M059J (cell line): ENCODE results near the gene OXTR. TPM values are rescaled to one million over a fixed set of nuclear protein-coding genes. Genes with fewer than 3 reads are reported as not detected.

Experiments used
- DNase-seq: peaks from one replicate; pipeline ENCODE4 v3.0.0-alpha.2; 2012; ENCODE audit warnings: low read depth
- total RNA-seq: library from RNA; depleted of rRNA; stranded (reverse); fragments of >200 nt; shearing (Covaris generic); gene quantifications from 2 replicates; pipeline ENCODE4 v1.2.3, GENCODE V29; 2014; rRNA removed

OXTR gene
- total RNA-seq, 1 experiment from 2014 or later, result 68.4 TPM

DNA sequence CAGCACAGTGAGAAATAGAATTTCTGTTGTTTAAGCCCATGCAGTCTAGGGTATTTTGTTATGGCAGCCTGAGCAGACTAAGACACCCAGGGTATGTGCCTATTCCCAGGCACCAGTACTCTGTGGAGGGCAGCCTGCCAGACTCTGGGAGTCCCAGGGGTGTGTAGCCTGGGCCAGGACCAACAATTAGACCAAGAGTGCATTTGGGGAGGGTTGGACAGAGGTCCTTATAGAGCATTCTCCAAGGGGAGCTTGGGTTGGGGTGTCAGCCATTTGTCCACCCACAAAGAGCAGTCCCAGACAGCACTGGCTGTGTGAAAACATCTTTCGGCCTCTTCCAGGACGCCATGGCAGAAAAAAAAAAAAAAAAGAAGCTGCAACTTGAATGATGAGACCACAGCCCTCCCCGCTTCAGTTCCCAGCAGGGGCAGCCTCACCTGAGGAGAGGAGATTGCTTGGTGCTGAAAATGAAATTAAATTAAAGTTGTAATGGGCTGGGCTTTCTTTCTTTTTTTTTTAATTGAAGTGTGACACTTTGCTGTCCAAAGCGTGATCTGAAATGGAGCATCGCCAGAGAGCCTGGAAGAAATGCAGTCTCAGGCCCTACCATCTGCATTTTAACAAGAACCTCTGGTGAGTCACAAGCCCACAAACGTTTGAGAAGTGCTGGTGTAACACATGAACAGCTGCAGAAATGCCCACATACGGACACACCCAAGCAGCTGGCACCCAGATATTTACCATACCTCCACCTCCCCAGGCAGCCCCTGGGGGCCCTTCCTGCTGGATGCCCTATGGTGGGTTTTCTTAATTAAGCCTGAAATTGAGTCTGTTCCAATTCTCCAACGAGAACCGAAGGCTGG, 57.1 kb downstream of the OXTR start:
- DNase-seq, result peak; percentile 75

DNA sequence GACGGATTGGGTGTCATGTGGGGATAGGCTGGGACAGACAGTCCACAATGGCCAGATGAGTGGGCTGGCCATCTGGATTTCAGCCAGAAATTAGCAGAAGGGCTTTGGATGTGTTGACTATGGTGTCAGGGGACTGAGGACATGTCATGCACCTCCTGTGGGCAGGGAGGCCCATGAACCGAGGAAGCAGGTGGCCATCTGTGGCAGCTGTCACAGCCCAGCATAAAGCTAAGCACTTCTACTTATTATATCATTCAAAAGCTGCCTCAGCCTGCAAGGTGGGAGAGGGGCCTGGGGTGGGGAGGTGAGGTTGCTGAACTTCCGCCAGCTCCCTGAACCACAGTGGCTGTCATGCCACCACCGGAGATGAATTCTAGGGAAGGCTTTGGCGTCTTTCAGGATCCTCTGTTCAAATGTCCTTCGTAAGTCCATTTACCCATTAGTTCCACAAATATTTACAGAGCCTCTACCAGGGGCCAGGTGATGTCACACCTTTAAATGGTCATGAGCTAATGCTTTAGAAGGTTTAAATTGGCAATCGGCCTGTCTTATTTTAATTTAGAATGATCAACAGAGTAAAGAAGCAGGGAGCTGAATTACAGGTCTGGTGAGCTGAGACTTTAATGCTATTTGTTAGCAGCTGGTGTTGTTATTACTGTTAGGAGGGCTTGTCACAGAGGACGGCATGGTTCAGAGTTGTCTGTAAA, 59.5 kb downstream of the OXTR start:
- no peak for DNase-seq

DNA sequence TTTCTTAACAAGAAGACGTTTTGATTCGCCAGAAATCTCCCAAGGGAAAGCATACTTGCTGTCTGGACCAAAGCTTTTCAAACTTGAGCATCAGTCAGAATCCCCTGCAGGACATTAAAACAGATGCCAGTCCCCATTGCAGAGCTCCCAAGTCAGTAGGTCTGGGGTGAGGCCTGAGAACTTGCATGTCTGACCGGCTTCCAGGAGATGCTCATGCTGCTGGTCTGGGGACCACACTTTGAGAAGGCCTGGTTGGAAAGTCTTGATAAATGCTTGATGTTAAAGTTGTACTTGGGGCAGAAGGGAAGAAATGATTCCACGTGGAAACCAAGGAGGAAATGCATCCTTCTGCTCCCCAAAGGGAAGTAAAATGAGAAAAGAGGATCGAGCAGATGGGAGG, 60.1 kb downstream of the OXTR start:
- DNase-seq, result no peak

DNA sequence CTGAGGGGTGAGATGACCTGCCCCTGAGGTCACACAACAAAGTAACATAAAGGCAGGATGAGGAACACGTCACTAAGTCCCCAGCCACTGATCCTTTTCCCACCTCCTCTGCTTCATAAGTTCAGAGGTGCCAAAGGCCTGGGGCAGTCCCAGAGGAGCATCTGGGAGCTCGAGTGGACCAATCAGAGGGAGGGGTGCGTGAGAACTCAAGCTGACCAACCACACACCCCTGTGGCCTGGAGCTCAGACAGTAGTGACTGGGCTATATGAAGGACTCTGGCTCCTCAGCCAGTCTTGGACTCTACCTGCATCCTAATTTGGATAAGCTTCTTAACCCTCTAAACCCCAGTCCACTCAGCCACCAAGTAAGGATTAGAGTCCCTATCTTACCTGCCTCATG, 63.8 kb downstream of the OXTR start:
- DNase-seq, result no peak

DNA sequence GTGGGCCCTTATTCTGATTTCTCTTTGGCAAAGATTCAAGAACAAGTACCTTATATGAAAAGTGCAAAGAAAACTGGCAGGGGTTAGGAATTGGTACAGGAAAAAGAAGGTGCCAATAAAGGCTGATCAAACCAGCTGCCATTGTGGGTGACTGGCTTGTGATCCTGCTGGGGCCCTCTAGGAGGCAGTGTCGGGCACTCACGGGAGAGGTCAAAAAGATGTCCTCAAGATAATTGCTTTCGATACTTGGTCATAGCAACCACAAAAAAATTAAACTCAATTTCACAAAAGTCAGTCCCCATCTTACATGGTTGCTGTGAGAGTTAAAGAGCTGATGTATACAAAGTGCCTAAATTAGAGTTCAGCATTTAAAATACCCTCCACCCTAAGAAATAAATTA, 66.9 kb downstream of the OXTR start:
- no peak for DNase-seq

Other genes with a start within 250 kb of the OXTR start
- 0.05 TPM in 1 of 2 replicates, not detected in the other for gene SSUH2, start 124.8 kb downstream of the OXTR start, total RNA-seq
- not detected in 2 replicates for gene CAV3, start 35.8 kb downstream of the OXTR start, total RNA-seq
- gene RAD18, start 193.9 kb upstream of the OXTR start, total RNA-seq, result 14.2 and 18.0 TPM in 2 replicates